GM19467 (cell line): ENCODE measurements around the gene EIF2D.
A peak's percentile ranks its signal among the peaks of the same experiment; 100 is the strongest.
"Not testable (repeated sequence)": the region's sequence is repeated elsewhere in the genome, so short reads cannot be mapped to it uniquely, and the experiment has no call there.

ENCODE experiments used
- ATAC-seq: cut with Tn5 transposase; IDR thresholded peaks from one replicate; pipeline ENCODE4 v1.9.1; 2021; ENCODE audit warnings: mild to moderate bottlenecking, moderate library complexity; ENCODE audit not compliant: unreplicated experiment

EIF2D gene

GRCh38 chr1:206635978-206636345 is 23.7 kb upstream of the EIF2D start:
- ATAC-seq = no peak

GRCh38 chr1:206635080-206635977 is 23.1 kb upstream of the EIF2D start, which contains the start of gene DYRK3:
Gene DYRK3 (plus strand): TSS chr1:206635536. CDS start chr1:206635704, 168 bp downstream.
- peak; percentile 94 for ATAC-seq

- no peak for ATAC-seq
These were observed 22.3 kb upstream of the EIF2D start for GRCh38 chr1:206634365-206635079.

- no peak for ATAC-seq
These were observed 21.4 kb upstream of the EIF2D start for GRCh38 chr1:206633708-206634121.

- no peak for ATAC-seq
These were observed 18.8 kb upstream of the EIF2D start for GRCh38 chr1:206631085-206631509.

GRCh38 chr1:206628916-206629315 is 16.7 kb upstream of the EIF2D start:
- no peak for ATAC-seq

- ATAC-seq = not testable (repeated sequence)
These were observed 14.1 kb upstream of the EIF2D start for GRCh38 chr1:206626396-206626795.

- ATAC-seq = no peak
These were observed 2.9 kb downstream of the EIF2D start for GRCh38 chr1:206609229-206609991.

GRCh38 chr1:206608108-206608698 is 4.1 kb downstream of the EIF2D start:
- ATAC-seq = no peak

GRCh38 chr1:206606867-206607266 is 5.4 kb downstream of the EIF2D start:
- ATAC-seq = no peak

GRCh38 chr1:206604861-206605260 is 7.4 kb downstream of the EIF2D start:
- ATAC-seq = no peak

- no peak for ATAC-seq
These were observed 11.7 kb downstream of the EIF2D start for GRCh38 chr1:206600527-206600926.

GRCh38 chr1:206596319-206596666 is 16.0 kb downstream of the EIF2D start:
- ATAC-seq = no peak

- ATAC-seq = no peak
These were observed 16.5 kb downstream of the EIF2D start for GRCh38 chr1:206595581-206596318.

- no peak for ATAC-seq
These were observed 18.8 kb downstream of the EIF2D start for GRCh38 chr1:206593351-206593925.

GRCh38 chr1:206591696-206592095 is 20.6 kb downstream of the EIF2D start:
- ATAC-seq = no peak

GRCh38 chr1:206591226-206591625 is 21.0 kb downstream of the EIF2D start:
- ATAC-seq = no peak

GRCh38 chr1:206590025-206590758 is 22.1 kb downstream of the EIF2D start:
- ATAC-seq = no peak

GRCh38 chr1:206589206-206589605 is 23.1 kb downstream of the EIF2D start:
- no peak for ATAC-seq
